HCT116 (cell line): ENCODE data around the gene CMIP. TPM values are rescaled to one million over a fixed set of nuclear protein-coding genes. Genes with fewer than 3 reads are reported as not detected.

Experiments used
- ATAC-seq: fragments of 200-7000 bp; cut with Tn5 transposase; 2 replicates; pipeline ENCODE4 v1.9.1; 2020; ENCODE audit warnings: mild to moderate bottlenecking, moderate library complexity
- BruUV-seq: library from RNA; stranded (reverse); fragments of 400-500 nt; replicated peaks from 2 replicates; lab custom pipeline; 2021; lab: Mats Ljungman, UMichigan
- CTCF ChIA-PET: fragments of 300-600 bp; sonication (Branson Sonifier 250); formaldehyde crosslinking; loops from one replicate; lab custom pipeline; 2021; ENCODE audit warnings: antibody characterized with exemption; lab: Charles Lee
- POLR2A ChIA-PET: fragments of 300-600, 350-600 bp; sonication (Branson Sonifier 250); formaldehyde crosslinking; loops from one replicate; lab custom pipeline; 2021; ENCODE audit warnings: antibody characterized with exemption; lab: Charles Lee
- RAD21 ChIA-PET, 2 experiments: fragments of 300-600 bp; sonication (Branson Sonifier 250); formaldehyde crosslinking; loops; one replicate each; lab custom pipeline; 2023; ENCODE audit warnings: low total read pairs in 2 of 2; ENCODE audit not compliant: uncharacterized antibody in 2 of 2, unreplicated experiment in 2 of 2, low non-redundant PET in 1 of 2; lab: Charles Lee
- DNase-seq: peaks from one replicate; pipeline ENCODE4 v3.0.0-alpha.2; 2010; ENCODE audit warnings: low read depth, low spot score
- H2AFZ ChIP-seq: fragments of 200-600 bp; shearing (Covaris generic), sonication (generic); 2 replicates; pipeline ENCODE4 v1.6.1; 2017; ENCODE audit warnings: low read depth, mixed run types, mixed read lengths, antibody characterized with exemption, low read length; ENCODE audit not compliant: poor library complexity, severe bottlenecking
- H3K27ac ChIP-seq: 2 replicates; pipeline ENCODE4 v1.5.1; 2012; ENCODE audit warnings: low read depth, low read length
- H3K27me3 ChIP-seq: fragments of 200-600 bp; sonication (generic); 2 replicates; pipeline ENCODE4 v1.6.1; 2016; ENCODE audit warnings: mixed run types, low read length, mixed read lengths; ENCODE audit not compliant: insufficient read depth
- H3K36me3 ChIP-seq, 2 experiments: fragments of 200-500 bp in 1 of 2; fragments of 200-600 bp in 1 of 2; sonication (Bioruptor generic) in 1 of 2; sonication (generic) in 1 of 2; 2 replicates each; pipeline versions ENCODE4 v1.5.1 to v1.6.1; 2014 to 2016; ENCODE audit warnings: low read length in 2 of 2, inconsistent platforms in 1 of 2, mixed read lengths in 1 of 2, mixed run types in 1 of 2; ENCODE audit not compliant: insufficient read depth in 2 of 2, control insufficient read depth in 1 of 2
- H3K4me1 ChIP-seq, 2 experiments: fragments of 200-600 bp in 1 of 2; sonication (generic) in 1 of 2; 2 replicates each; pipeline versions ENCODE4 v1.5.1 to v1.6.1; 2012 to 2017; ENCODE audit warnings: low read length in 2 of 2, inconsistent platforms in 1 of 2, mild to moderate bottlenecking in 1 of 2, mixed read lengths in 1 of 2, mixed run types in 1 of 2, moderate library complexity in 1 of 2; ENCODE audit not compliant: insufficient read depth in 2 of 2, control insufficient read depth in 1 of 2
- H3K4me2 ChIP-seq: fragments of 200-600 bp; sonication (generic); 2 replicates; pipeline ENCODE4 v1.6.1; 2017; ENCODE audit warnings: mixed run types, low read length, mixed read lengths
- H3K4me3 ChIP-seq, 2 experiments: fragments of 200-600 bp in 1 of 2; sonication (generic) in 1 of 2; replicated peaks in 1 of 2; 2 replicates each; pipeline ENCODE4 v1.5.1; 2011 to 2016; ENCODE audit warnings: low read length in 2 of 2, control low read depth in 1 of 2, low read depth in 1 of 2, mild to moderate bottlenecking in 1 of 2, mixed read lengths in 1 of 2, mixed run types in 1 of 2
- H3K79me2 ChIP-seq: fragments of 200-600 bp; sonication (generic); 2 replicates; pipeline ENCODE4 v1.6.1; 2017; ENCODE audit warnings: mild to moderate bottlenecking, mixed run types, low read length, moderate library complexity, mixed read lengths; ENCODE audit not compliant: insufficient read depth
- H3K9ac ChIP-seq: fragments of 200-600 bp; sonication (generic); 2 replicates; pipeline ENCODE4 v1.6.1; 2016; ENCODE audit warnings: low read length, mixed read lengths
- H3K9me2 ChIP-seq: fragments of 200-600 bp; sonication (generic), shearing (Covaris generic); 2 replicates; pipeline ENCODE4 v1.6.1; 2017; ENCODE audit warnings: mixed run types, mild to moderate bottlenecking, moderate library complexity; ENCODE audit not compliant: insufficient read depth
- H3K9me3 ChIP-seq, 2 experiments: fragments of 200-500 bp in 1 of 2; fragments of 200-600 bp in 1 of 2; sonication (Bioruptor generic) in 1 of 2; sonication (generic) in 1 of 2; 2 replicates each; pipeline ENCODE4 v1.6.1; 2014 to 2017; ENCODE audit warnings: low read length in 2 of 2, mixed read lengths in 2 of 2, inconsistent platforms in 1 of 2, low read depth in 1 of 2, mild to moderate bottlenecking in 1 of 2, mixed run types in 1 of 2, moderate library complexity in 1 of 2; ENCODE audit not compliant: control insufficient read depth in 1 of 2, insufficient read depth in 1 of 2
- H4K20me1 ChIP-seq: fragments of 200-600 bp; sonication (generic), shearing (Covaris generic); 2 replicates; pipeline ENCODE4 v1.6.1; 2017; ENCODE audit warnings: mixed run types, mild to moderate bottlenecking, moderate library complexity; ENCODE audit not compliant: insufficient read depth
- CBX3 ChIP-seq: IDR thresholded peaks from 2 replicates; pipeline ENCODE4 v1.6.1; 2012; ENCODE audit warnings: low read depth
- CEBPB ChIP-seq: IDR thresholded peaks from 2 replicates; pipeline ENCODE4 v1.6.1; 2012; ENCODE audit warnings: low read depth
- EGR1 ChIP-seq: IDR thresholded peaks from 2 replicates; pipeline ENCODE4 v1.6.1; 2012; ENCODE audit warnings: low read depth
- ELF1 ChIP-seq: IDR thresholded peaks from 2 replicates; pipeline ENCODE4 v1.6.1; 2012; ENCODE audit warnings: low read depth, borderline replicate concordance
- EZH2phosphoT487 ChIP-seq: fragments of 200-600 bp; IDR thresholded peaks from 2 replicates; pipeline ENCODE4 v1.6.1; 2018; ENCODE audit warnings: antibody characterized with exemption, borderline replicate concordance
- POLR2A ChIP-seq: IDR thresholded peaks from 2 replicates; pipeline ENCODE4 v1.7.0; 2011; ENCODE audit warnings: borderline replicate concordance; ENCODE audit not compliant: insufficient read depth, insufficient read length; ENCODE audit errors: extremely low read depth
- POLR2AphosphoS5 ChIP-seq: IDR thresholded peaks from 2 replicates; pipeline ENCODE4 v1.6.1; 2011; ENCODE audit warnings: mild to moderate bottlenecking, low read depth, low read length, moderate library complexity
- RAD21 ChIP-seq: IDR thresholded peaks from 2 replicates; pipeline ENCODE4 v1.6.1; 2012; ENCODE audit warnings: low read depth, mild to moderate bottlenecking
- SIN3A ChIP-seq: IDR thresholded peaks from 2 replicates; pipeline ENCODE4 v1.6.1; 2012; ENCODE audit warnings: low read depth
- SP1 ChIP-seq: IDR thresholded peaks from 2 replicates; pipeline ENCODE4 v1.6.1; 2012; ENCODE audit warnings: low read depth
- SRF ChIP-seq: IDR thresholded peaks from 2 replicates; pipeline ENCODE4 v1.6.1; 2012; ENCODE audit warnings: low read depth
- ZNF274 ChIP-seq: fragments of 200-500 bp; sonication (Bioruptor generic); IDR thresholded peaks from 2 replicates; pipeline ENCODE4 v1.6.1; 2014; ENCODE audit warnings: mild to moderate bottlenecking, low read depth, low read length, inconsistent platforms
- intact Hi-C: fragments of 100-400 bp; cut with micrococcal nuclease; formaldehyde crosslinking; loops from 2 replicates; pipeline ENCODE4 v1.10.0; 2022
- total RNA-seq: library from RNA; stranded (reverse); gene quantifications from one replicate; pipeline ENCODE4 v1.2.1, GENCODE V29; 2021; ENCODE audit not compliant: unreplicated experiment
- TF ChIP-seq, protein P1 (sequence below): IDR thresholded peaks from 2 replicates; pipeline ENCODE4 v1.6.1; 2011; ENCODE audit warnings: mild to moderate bottlenecking, low read length, moderate library complexity; ENCODE audit not compliant: insufficient replicate concordance; ENCODE audit errors: extremely low read depth
- TF ChIP-seq, protein P2 (sequence below): IDR thresholded peaks from 2 replicates; pipeline ENCODE4 v1.6.1; 2012
- TF ChIP-seq, protein P3 (sequence below): IDR thresholded peaks from 2 replicates; pipeline ENCODE4 v1.6.1; 2012; ENCODE audit warnings: low read depth

Gene CMIP
- total RNA-seq, 1 experiment from 2014 or later = 64.6 TPM

DNA sequence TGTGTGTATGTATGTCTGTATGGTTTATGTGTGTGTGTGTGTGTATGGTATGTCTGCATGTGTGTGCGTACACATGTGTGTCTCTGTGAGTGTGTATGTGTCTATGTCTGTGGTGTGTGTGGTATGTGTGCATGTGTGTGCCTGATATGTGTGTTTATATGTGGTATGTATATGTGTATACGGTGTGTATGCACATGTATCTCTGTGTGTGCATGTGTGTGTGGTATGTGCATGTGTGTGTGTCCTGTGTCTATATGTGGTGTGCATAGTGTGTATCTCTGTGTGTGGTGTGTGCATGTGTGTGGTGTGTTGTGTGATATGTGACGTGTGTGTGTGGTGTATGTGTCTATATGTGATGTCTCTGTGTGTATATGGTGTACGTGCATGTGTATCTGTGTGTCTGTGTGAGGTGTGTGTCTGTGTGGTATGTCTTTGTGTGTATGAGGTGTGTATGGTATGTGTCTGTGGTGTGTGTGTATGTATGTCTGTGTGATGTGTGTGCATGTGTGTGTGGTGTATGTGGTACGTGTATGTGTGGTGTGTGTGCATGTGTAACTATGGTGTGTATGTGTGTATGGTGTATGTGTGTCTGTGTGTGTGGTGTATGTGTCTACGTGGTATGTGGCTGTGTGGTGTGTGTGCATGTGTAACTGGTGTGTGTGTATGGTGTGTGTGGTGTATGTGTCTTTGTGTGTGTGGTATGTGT lies 170.2 kb downstream of the CMIP start:
- no TSS peak for BruUV-seq
- H3K4me1 ChIP-seq = peaks cover 6 to 21% of the 10 kb centered on the region in 2 experiments
- ChIA-PET POLR2A (no interaction called here), RAD21 (no interaction called here), CTCF (no interaction called here)
- H4K20me1 ChIP-seq = no peaks in the 10 kb centered on the region; the same call in 1 of the 2 replicates
- no peak overlapping the region for H3K9ac ChIP-seq
- no peak overlapping the region for H3K4me3 ChIP-seq
- H3K9me3 ChIP-seq = no peaks in the 10 kb centered on the region
- no peak overlapping the region for H3K4me2 ChIP-seq
- no peaks in the 10 kb centered on the region for H3K27me3 ChIP-seq
- no peak overlapping the region for H3K27ac ChIP-seq
- no peak overlapping the region for H2AFZ ChIP-seq
- H3K79me2 ChIP-seq = peaks cover 65% of the 10 kb centered on the region; the same call in 1 of the 2 replicates
- H3K36me3 ChIP-seq = peaks cover 0 to 7% of the 10 kb centered on the region in 2 experiments; a peak in 3 of 4 replicates
- no peak for DNase-seq
- no peaks in the 10 kb centered on the region for H3K9me2 ChIP-seq
- intact Hi-C loops = no loop called here
- TF ChIP-seq SIN3A = no peak
- TF ChIP-seq EGR1 = no peak
- TF ChIP-seq, protein P1, sequence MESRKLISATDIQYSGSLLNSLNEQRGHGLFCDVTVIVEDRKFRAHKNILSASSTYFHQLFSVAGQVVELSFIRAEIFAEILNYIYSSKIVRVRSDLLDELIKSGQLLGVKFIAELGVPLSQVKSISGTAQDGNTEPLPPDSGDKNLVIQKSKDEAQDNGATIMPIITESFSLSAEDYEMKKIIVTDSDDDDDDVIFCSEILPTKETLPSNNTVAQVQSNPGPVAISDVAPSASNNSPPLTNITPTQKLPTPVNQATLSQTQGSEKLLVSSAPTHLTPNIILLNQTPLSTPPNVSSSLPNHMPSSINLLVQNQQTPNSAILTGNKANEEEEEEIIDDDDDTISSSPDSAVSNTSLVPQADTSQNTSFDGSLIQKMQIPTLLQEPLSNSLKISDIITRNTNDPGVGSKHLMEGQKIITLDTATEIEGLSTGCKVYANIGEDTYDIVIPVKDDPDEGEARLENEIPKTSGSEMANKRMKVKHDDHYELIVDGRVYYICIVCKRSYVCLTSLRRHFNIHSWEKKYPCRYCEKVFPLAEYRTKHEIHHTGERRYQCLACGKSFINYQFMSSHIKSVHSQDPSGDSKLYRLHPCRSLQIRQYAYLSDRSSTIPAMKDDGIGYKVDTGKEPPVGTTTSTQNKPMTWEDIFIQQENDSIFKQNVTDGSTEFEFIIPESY = no peak
- TF ChIP-seq, all 23 proteins: peak for 0
- no peak for ATAC-seq

DNA sequence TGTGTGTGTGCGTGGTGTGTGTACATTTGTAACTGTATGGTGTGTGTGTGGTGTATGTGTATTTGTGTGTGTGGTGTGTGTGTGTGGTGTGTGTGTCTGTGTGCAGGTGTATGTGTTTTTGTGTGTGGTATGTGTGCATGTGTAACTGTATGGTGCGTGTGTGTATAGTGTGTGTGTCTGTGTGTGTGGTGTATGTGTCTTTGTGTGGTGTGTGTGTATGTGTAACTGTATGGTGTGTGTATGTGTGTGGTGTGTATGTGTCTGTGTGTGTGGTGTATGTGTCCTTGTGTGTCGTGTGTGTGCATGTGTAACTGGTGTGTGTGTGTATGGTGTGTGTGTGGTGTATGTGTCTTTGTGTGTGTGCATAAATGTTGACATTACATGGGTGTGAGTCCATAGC lies 170.8 kb downstream of the CMIP start:
- H3K27ac ChIP-seq = no peak overlapping the region
- H2AFZ ChIP-seq = no peak overlapping the region
- CTCF ChIA-PET = no interaction called here
- intact Hi-C loops = no loop called here
- POLR2A ChIA-PET = no interaction called here
- no peak overlapping the region for H3K4me3 ChIP-seq
- peaks cover 66% of the 10 kb centered on the region; the same call in 1 of the 2 replicates for H3K79me2 ChIP-seq
- DNase-seq = no peak
- H3K27me3 ChIP-seq = no peaks in the 10 kb centered on the region
- no peak for ATAC-seq
- BruUV-seq = no TSS peak
- no peak overlapping the region for H3K9ac ChIP-seq
- no peaks in the 10 kb centered on the region for H3K9me3 ChIP-seq
- peaks cover 0 to 7% of the 10 kb centered on the region in 2 experiments; a peak in 3 of 4 replicates for H3K36me3 ChIP-seq
- H3K9me2 ChIP-seq = no peaks in the 10 kb centered on the region
- H4K20me1 ChIP-seq = no peaks in the 10 kb centered on the region; the same call in 1 of the 2 replicates
- RAD21 ChIA-PET = no interaction called here
- H3K4me1 ChIP-seq = peaks cover 3 to 15% of the 10 kb centered on the region in 2 experiments
- no peak overlapping the region for H3K4me2 ChIP-seq
- no peak for TF ChIP-seq SIN3A
- TF ChIP-seq POLR2A = no peak
- no peak for TF ChIP-seq SRF
- no peak for TF ChIP-seq EGR1
- TF ChIP-seq CEBPB = no peak
- TF ChIP-seq, protein P2, sequence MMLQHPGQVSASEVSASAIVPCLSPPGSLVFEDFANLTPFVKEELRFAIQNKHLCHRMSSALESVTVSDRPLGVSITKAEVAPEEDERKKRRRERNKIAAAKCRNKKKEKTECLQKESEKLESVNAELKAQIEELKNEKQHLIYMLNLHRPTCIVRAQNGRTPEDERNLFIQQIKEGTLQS = no peak
- TF ChIP-seq ELF1 = no peak
- TF ChIP-seq, protein P3, sequence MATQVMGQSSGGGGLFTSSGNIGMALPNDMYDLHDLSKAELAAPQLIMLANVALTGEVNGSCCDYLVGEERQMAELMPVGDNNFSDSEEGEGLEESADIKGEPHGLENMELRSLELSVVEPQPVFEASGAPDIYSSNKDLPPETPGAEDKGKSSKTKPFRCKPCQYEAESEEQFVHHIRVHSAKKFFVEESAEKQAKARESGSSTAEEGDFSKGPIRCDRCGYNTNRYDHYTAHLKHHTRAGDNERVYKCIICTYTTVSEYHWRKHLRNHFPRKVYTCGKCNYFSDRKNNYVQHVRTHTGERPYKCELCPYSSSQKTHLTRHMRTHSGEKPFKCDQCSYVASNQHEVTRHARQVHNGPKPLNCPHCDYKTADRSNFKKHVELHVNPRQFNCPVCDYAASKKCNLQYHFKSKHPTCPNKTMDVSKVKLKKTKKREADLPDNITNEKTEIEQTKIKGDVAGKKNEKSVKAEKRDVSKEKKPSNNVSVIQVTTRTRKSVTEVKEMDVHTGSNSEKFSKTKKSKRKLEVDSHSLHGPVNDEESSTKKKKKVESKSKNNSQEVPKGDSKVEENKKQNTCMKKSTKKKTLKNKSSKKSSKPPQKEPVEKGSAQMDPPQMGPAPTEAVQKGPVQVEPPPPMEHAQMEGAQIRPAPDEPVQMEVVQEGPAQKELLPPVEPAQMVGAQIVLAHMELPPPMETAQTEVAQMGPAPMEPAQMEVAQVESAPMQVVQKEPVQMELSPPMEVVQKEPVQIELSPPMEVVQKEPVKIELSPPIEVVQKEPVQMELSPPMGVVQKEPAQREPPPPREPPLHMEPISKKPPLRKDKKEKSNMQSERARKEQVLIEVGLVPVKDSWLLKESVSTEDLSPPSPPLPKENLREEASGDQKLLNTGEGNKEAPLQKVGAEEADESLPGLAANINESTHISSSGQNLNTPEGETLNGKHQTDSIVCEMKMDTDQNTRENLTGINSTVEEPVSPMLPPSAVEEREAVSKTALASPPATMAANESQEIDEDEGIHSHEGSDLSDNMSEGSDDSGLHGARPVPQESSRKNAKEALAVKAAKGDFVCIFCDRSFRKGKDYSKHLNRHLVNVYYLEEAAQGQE = no peak
- no peak for TF ChIP-seq RAD21
- TF ChIP-seq CBX3 = no peak
- no peak for TF ChIP-seq SP1
- no peak for TF ChIP-seq POLR2AphosphoS5
- TF ChIP-seq ZNF274 = no peak
- TF ChIP-seq EZH2phosphoT487 = no peak
